ENCODE measurements around the gene R3HDM2.

- TF ChIP-seq CTCF (IDR thresholded peaks at IDR 0.05) (no peak), POLR2A (IDR thresholded peaks at IDR 0.05) (no peak)
These were observed 209.5 kb downstream of the R3HDM2 start for GRCh38 chr12:57221169-57221917.
